A549 treated with ZK216348 at 1 μM for 4 hours (cell line): ENCODE data around the gene ROBO1. TPM values are rescaled to one million over a fixed set of nuclear protein-coding genes. Genes with fewer than 3 reads are reported as not detected.

ENCODE experiments used
- total RNA-seq: library from RNA; stranded (reverse); fragments of 200-300 nt; extraction: Qiagen RNA extraction; gene quantifications from 5 replicates; pipeline ENCODE4 v1.2.3, GENCODE V29; 2022; ENCODE audit warnings: low read depth

Gene ROBO1
- total RNA-seq: 11.9 to 20.0 TPM (median 16.2 TPM) in 5 replicates

GRCh38 chr3:79767905-79768267 is at the start of gene ROBO1:
ROBO1 (minus strand) TSS chr3:79767998.

